Endothelial cell (in vitro differentiated cells): ENCODE data around the gene BRIX1. TPM values are rescaled to one million over a fixed set of nuclear protein-coding genes. Genes with fewer than 3 reads are reported as not detected.
"Not testable (repeated sequence)": the region's sequence is repeated elsewhere in the genome, so short reads cannot be mapped to it uniquely, and the experiment has no call there.

Source experiments
- DNase-seq: peaks from one replicate; pipeline ENCODE4 v3.0.0; 2021; ENCODE audit warnings: low spot score
- H3K27ac Mint-ChIP-seq: one replicate; pipeline ENCODE4 v1.8.0; 2021; ENCODE audit warnings: mixed read lengths, inconsistent platforms; ENCODE audit not compliant: unreplicated experiment
- H3K27me3 Mint-ChIP-seq: one replicate; pipeline ENCODE4 v1.8.0; 2021; ENCODE audit warnings: mild to moderate bottlenecking, moderate library complexity, mixed read lengths, inconsistent platforms; ENCODE audit not compliant: unreplicated experiment
- H3K36me3 Mint-ChIP-seq: one replicate; pipeline ENCODE4 v1.8.0; 2021; ENCODE audit warnings: mild to moderate bottlenecking, low read depth, mixed read lengths, inconsistent platforms; ENCODE audit not compliant: unreplicated experiment
- H3K4me1 Mint-ChIP-seq: one replicate; pipeline ENCODE4 v1.8.0; 2021; ENCODE audit warnings: mild to moderate bottlenecking, mixed read lengths, inconsistent platforms; ENCODE audit not compliant: unreplicated experiment
- H3K4me3 Mint-ChIP-seq: one replicate; pipeline ENCODE4 v1.8.0; 2021; ENCODE audit warnings: mild to moderate bottlenecking, mixed read lengths, inconsistent platforms; ENCODE audit not compliant: unreplicated experiment
- H3K9me3 Mint-ChIP-seq: one replicate; pipeline ENCODE4 v1.8.0; 2021; ENCODE audit warnings: mixed read lengths, inconsistent platforms; ENCODE audit not compliant: unreplicated experiment
- total RNA-seq: library from RNA; stranded (reverse); fragmentation: NEBNext Ultra II Directional; extraction: Animal tissue kit (Norgen Biotek cat#: 25700); gene quantifications from one replicate; pipeline ENCODE4 v1.2.1, GENCODE V29; 2021; ENCODE audit not compliant: unreplicated experiment
- TF ChIP-seq, protein P1 (sequence below): fragments of 200-600 bp; sonication (generic); IDR thresholded peaks from one replicate; pipeline ENCODE4 v1.5.0; 2021; ENCODE audit warnings: antibody characterized with exemption; ENCODE audit not compliant: unreplicated experiment

Gene BRIX1
- total RNA-seq, 1 donor from 2014 or later: 21.2 TPM

DNA sequence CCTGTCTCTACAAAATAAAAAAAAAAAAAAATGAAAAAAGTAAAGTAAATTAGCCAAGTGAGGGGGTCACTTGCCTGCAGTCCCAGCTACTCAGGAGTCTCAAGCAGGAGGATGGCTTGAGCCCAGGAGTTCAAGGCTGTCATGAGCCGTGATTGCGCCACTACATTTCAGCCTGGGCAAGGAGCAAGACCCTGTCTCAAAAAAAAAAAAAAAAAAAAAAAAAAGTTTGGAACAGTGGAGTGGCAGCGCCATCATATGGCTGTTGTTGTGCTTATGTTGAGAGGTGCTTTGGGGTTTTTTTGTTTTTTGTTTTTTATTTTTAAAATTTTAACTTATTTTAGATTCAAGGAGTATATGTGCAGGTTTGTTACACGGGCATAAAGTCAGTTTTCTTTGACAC, 3.6 kb downstream of the BRIX1 start:
- TF ChIP-seq, protein P1, sequence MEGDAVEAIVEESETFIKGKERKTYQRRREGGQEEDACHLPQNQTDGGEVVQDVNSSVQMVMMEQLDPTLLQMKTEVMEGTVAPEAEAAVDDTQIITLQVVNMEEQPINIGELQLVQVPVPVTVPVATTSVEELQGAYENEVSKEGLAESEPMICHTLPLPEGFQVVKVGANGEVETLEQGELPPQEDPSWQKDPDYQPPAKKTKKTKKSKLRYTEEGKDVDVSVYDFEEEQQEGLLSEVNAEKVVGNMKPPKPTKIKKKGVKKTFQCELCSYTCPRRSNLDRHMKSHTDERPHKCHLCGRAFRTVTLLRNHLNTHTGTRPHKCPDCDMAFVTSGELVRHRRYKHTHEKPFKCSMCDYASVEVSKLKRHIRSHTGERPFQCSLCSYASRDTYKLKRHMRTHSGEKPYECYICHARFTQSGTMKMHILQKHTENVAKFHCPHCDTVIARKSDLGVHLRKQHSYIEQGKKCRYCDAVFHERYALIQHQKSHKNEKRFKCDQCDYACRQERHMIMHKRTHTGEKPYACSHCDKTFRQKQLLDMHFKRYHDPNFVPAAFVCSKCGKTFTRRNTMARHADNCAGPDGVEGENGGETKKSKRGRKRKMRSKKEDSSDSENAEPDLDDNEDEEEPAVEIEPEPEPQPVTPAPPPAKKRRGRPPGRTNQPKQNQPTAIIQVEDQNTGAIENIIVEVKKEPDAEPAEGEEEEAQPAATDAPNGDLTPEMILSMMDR: no peak
- no peaks in the 10 kb centered on the region for H3K9me3 Mint-ChIP-seq
- peaks cover 9% of the 10 kb centered on the region for H3K36me3 Mint-ChIP-seq
- H3K27ac Mint-ChIP-seq: no peak overlapping the region
- peaks cover 16% of the 10 kb centered on the region for H3K4me1 Mint-ChIP-seq
- peaks cover 6% of the 10 kb centered on the region for H3K27me3 Mint-ChIP-seq
- no peak overlapping the region for H3K4me3 Mint-ChIP-seq
- no peak for DNase-seq

DNA sequence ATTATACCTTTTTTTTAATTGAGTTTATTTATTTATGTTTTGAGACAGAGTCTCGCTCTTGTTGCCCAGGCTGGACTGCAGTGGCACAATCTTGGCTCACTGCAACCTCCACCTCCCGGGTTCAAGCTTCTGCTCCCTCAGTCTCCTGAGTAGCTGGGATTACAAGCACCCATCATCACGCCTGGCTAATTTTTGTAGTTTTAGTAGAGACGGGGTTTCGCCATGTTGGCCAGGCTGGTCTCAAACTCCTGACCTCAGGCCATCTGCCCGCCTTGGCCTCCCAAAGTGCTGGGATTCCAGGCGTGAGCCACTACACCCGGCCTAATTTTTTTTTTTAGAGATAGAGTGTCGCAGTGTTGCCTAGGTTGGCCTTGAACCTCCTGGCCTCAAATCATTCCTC, 7.7 kb downstream of the BRIX1 start:
- not testable (repeated sequence) for H3K36me3 Mint-ChIP-seq, H3K4me1 Mint-ChIP-seq, H3K9me3 Mint-ChIP-seq, H3K27ac Mint-ChIP-seq, DNase-seq, H3K4me3 Mint-ChIP-seq, H3K27me3 Mint-ChIP-seq

DNA sequence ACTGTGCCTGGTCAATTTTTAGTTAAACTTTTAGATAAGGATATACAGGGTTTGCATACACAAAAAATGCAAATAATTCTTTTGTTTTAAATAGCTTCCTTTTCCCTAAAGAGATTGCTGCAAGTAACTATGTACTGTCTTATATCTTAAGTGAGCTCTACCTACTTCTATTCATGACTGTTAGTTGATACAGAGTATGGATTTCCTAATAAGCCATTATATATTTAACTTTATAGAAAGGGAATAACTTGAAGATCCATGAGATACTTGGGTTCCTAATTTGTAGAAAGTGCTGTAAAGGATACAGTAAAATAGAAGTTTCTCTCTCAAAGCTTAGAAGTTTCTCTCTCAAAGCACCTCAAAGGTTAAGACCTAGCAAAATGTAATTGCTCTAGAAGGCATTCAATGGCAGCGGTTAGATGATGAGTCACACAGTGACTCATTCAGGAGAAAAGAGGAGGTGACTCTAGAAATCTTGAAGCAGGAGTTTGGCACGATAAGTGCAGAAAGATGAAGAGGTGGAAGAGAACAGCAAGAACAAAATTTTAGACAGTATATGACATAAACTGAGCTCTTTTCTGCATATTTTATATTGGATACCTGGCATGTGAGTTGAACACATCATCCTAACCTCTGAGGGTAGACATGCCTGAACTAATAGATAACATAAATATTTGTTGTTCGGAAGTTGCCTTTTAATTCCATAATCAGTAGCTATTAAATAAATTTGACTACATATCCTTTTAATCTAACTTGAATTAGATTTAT, 8.4 kb downstream of the BRIX1 start:
- DNase-seq: no peak
- H3K4me3 Mint-ChIP-seq: no peak overlapping the region
- H3K4me1 Mint-ChIP-seq: no peaks in the 10 kb centered on the region
- peaks cover 6% of the 10 kb centered on the region for H3K36me3 Mint-ChIP-seq
- H3K9me3 Mint-ChIP-seq: no peaks in the 10 kb centered on the region
- no peak overlapping the region for H3K27ac Mint-ChIP-seq
- H3K27me3 Mint-ChIP-seq: no peaks in the 10 kb centered on the region
- TF ChIP-seq, protein P1: no peak

DNA sequence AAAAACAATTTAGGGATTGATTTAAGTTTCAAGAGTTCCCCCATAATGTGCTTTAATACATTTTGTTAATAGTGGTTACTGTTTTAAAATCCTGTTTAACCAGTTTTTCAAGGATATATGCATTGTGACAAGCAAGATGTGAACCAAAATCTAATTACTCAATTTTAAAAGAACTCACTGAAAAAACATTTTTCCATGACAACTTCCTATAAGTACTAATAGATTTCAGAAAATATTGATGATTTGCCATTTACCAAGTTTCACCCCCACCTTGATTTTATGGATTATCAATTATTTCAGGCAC, 8.9 kb downstream of the BRIX1 start:
- H3K9me3 Mint-ChIP-seq: no peaks in the 10 kb centered on the region
- no peak for DNase-seq
- H3K4me3 Mint-ChIP-seq: no peak overlapping the region
- H3K27me3 Mint-ChIP-seq: no peaks in the 10 kb centered on the region
- no peaks in the 10 kb centered on the region for H3K4me1 Mint-ChIP-seq
- TF ChIP-seq, protein P1: no peak
- H3K36me3 Mint-ChIP-seq: peaks cover 6% of the 10 kb centered on the region
- no peak overlapping the region for H3K27ac Mint-ChIP-seq

- DNase-seq: no peak
- TF ChIP-seq, protein P1: no peak
- Mint-ChIP-seq H3K27ac (no peak overlapping the region), H3K36me3 (peaks cover 4% of the 10 kb centered on the region), H3K4me1 (peaks cover 7% of the 10 kb centered on the region), H3K4me3 (no peak overlapping the region), H3K9me3 (no peaks in the 10 kb centered on the region), H3K27me3 (peaks cover 3% of the 10 kb centered on the region)
Observed at GRCh38 chr5:34926318-34926888, 10.9 kb downstream of the BRIX1 start.
